ENCODE measurements around the gene NCK2.

DNA sequence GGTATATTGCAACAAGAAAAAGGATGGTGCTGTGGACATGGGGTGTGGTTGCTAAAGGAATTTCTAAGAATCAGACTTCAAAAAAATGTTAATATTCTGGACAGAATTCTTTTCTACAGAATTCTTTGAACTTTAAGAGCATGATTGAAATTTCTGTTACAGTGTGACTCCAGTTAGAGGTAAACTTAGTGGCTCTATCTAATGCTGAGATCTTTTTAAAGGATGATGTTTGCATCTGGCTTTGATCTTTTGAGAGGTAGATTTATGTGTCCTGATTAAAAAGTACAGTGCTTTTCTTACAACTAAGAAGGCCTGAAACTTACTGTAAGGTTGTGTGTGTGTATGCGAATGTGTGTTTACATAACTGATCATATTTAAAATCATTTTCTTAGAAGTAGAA lies 25.4 kb downstream of the NCK2 start:
- TF ChIP-seq CTCF (IDR thresholded peaks at IDR 0.05) (no peak), KDM5A (IDR thresholded peaks at IDR 0.05) (no peak), MAX (IDR thresholded peaks at IDR 0.05) (no peak)

Measured in A549 (cell line).